RWPE2 (cell line): ENCODE data around the gene CLEC4F.

Experiments used
- ATAC-seq: fragments of 200-7000 bp; cut with Tn5 transposase; 3 replicates; pipeline ENCODE4 v1.9.1; 2021; ENCODE audit warnings: low read depth
- DNase-seq: peaks from one replicate; pipeline ENCODE4 v3.0.0-alpha.2; 2020; ENCODE audit warnings: low spot score
- H3K27ac ChIP-seq: fragments of 450-650 bp; 2 replicates; pipeline ENCODE4 v1.5.1; 2017; ENCODE audit warnings: mild to moderate bottlenecking; ENCODE audit not compliant: poor library complexity, severe bottlenecking
- H3K27me3 ChIP-seq: fragments of 250-450 bp; sonication (Bioruptor Pico); 2 replicates; pipeline ENCODE4 v1.5.1; 2021; ENCODE audit warnings: mild to moderate bottlenecking, moderate library complexity; ENCODE audit not compliant: insufficient read depth, poor library complexity, severe bottlenecking
- H3K36me3 ChIP-seq: fragments of 250-450 bp; sonication (Bioruptor Pico); 2 replicates; pipeline ENCODE4 v1.5.1; 2020; ENCODE audit warnings: low read depth, mild to moderate bottlenecking, moderate library complexity
- H3K4me1 ChIP-seq: fragments of 250-450 bp; sonication (Bioruptor Pico); 2 replicates; pipeline ENCODE4 v1.5.1; 2021; ENCODE audit warnings: mild to moderate bottlenecking, moderate library complexity; ENCODE audit not compliant: insufficient read depth, poor library complexity, severe bottlenecking
- H3K4me3 ChIP-seq: fragments of 250-450 bp; sonication (Bioruptor Pico); 2 replicates; pipeline ENCODE4 v1.5.1; 2021; ENCODE audit warnings: mild to moderate bottlenecking, moderate library complexity; ENCODE audit not compliant: severe bottlenecking
- H3K9me3 ChIP-seq: fragments of 250-450 bp; sonication (Bioruptor Pico); 2 replicates; pipeline ENCODE4 v1.5.1; 2021; ENCODE audit warnings: mild to moderate bottlenecking, moderate library complexity; ENCODE audit not compliant: severe bottlenecking
- TF ChIP-seq, protein P1 (sequence below): fragments of 450-650 bp; IDR thresholded peaks from one replicate; pipeline ENCODE4 v1.5.1; 2017; ENCODE audit warnings: mild to moderate bottlenecking, moderate library complexity; ENCODE audit not compliant: poor library complexity, severe bottlenecking

CLEC4F gene

GRCh38 chr2:70797506-70797905 lies 22.9 kb downstream of the CLEC4F start:
- Histone ChIP-seq H3K36me3 (no peaks in the 10 kb centered on the region), H3K27me3 (peaks cover 11% of the 10 kb centered on the region), H3K4me3 (no peak overlapping the region), H3K9me3 (no peaks in the 10 kb centered on the region), H3K27ac (no peak overlapping the region), H3K4me1 (no peaks in the 10 kb centered on the region)
- ATAC-seq, result no peak
- DNase-seq, result no peak
- TF ChIP-seq, protein P1, sequence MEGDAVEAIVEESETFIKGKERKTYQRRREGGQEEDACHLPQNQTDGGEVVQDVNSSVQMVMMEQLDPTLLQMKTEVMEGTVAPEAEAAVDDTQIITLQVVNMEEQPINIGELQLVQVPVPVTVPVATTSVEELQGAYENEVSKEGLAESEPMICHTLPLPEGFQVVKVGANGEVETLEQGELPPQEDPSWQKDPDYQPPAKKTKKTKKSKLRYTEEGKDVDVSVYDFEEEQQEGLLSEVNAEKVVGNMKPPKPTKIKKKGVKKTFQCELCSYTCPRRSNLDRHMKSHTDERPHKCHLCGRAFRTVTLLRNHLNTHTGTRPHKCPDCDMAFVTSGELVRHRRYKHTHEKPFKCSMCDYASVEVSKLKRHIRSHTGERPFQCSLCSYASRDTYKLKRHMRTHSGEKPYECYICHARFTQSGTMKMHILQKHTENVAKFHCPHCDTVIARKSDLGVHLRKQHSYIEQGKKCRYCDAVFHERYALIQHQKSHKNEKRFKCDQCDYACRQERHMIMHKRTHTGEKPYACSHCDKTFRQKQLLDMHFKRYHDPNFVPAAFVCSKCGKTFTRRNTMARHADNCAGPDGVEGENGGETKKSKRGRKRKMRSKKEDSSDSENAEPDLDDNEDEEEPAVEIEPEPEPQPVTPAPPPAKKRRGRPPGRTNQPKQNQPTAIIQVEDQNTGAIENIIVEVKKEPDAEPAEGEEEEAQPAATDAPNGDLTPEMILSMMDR, result no peak

- Histone ChIP-seq H3K4me1 (no peaks in the 10 kb centered on the region), H3K4me3 (no peak overlapping the region), H3K27me3 (peaks cover 24% of the 10 kb centered on the region), H3K9me3 (no peaks in the 10 kb centered on the region), H3K36me3 (no peaks in the 10 kb centered on the region), H3K27ac (no peak overlapping the region)
- no peak for ATAC-seq
- DNase-seq, result no peak
- TF ChIP-seq, protein P1, result no peak
Observed at GRCh38 chr2:70796262-70796661, 24.1 kb downstream of the CLEC4F start.

GRCh38 chr2:70795164-70795995 lies 25.0 kb downstream of the CLEC4F start:
- H3K4me1 ChIP-seq, result no peaks in the 10 kb centered on the region
- no peak overlapping the region for H3K4me3 ChIP-seq
- H3K36me3 ChIP-seq, result no peaks in the 10 kb centered on the region
- no peaks in the 10 kb centered on the region for H3K9me3 ChIP-seq
- H3K27me3 ChIP-seq, result peaks cover 32% of the 10 kb centered on the region
- no peak for DNase-seq
- TF ChIP-seq, protein P1, result no peak
- ATAC-seq, result no peak
- H3K27ac ChIP-seq, result no peak overlapping the region

GRCh38 chr2:70793450-70793849 lies 26.9 kb downstream of the CLEC4F start:
- DNase-seq (no peak), ATAC-seq (no peak)
- Histone ChIP-seq H3K4me1 (no peaks in the 10 kb centered on the region), H3K4me3 (no peak overlapping the region), H3K27me3 (peaks cover 52% of the 10 kb centered on the region), H3K27ac (no peak overlapping the region), H3K9me3 (no peaks in the 10 kb centered on the region), H3K36me3 (no peaks in the 10 kb centered on the region)
- TF ChIP-seq, protein P1, result no peak
